GM12891 (cell line): Measurements from ENCODE around the gene CHRNA1.

ENCODE experiments used
- DNase-seq: peaks from one replicate; pipeline ENCODE4 v3.0.0; 2011; ENCODE audit warnings: low spot score; ENCODE audit not compliant: insufficient read length
- FAIRE-seq: peaks from 2 replicates; lab custom pipeline; 2011; peaks lifted over from hg19 to GRCh38; lab: Jason Lieb, UNC
- PAX5 ChIP-seq: IDR thresholded peaks from 2 replicates; pipeline ENCODE4 v1.6.1; 2011; ENCODE audit warnings: low read length, moderate library complexity, mild to moderate bottlenecking; ENCODE audit not compliant: insufficient read depth, severe bottlenecking
- POLR2A ChIP-seq: IDR thresholded peaks from 2 replicates; pipeline ENCODE4 v1.6.1; 2011; ENCODE audit warnings: low read depth, low read length, control low read depth
- POLR2AphosphoS5 ChIP-seq: IDR thresholded peaks from 2 replicates; pipeline ENCODE4 v1.6.1; 2011; ENCODE audit warnings: low read depth, low read length, control low read depth
- POU2F2 ChIP-seq: IDR thresholded peaks from 2 replicates; pipeline ENCODE4 v1.6.1; 2011; ENCODE audit warnings: low read depth, mild to moderate bottlenecking, control low read depth, low read length, moderate library complexity
- SPI1 ChIP-seq: IDR thresholded peaks from 2 replicates; pipeline ENCODE4 v1.6.1; 2011; ENCODE audit warnings: low read depth, low read length, control low read depth
- TAF1 ChIP-seq: IDR thresholded peaks from 2 replicates; pipeline ENCODE4 v1.6.1; 2011; ENCODE audit warnings: low read depth, low read length, control low read depth

Gene CHRNA1

GRCh38 chr2:174745142-174745541 is 19.1 kb downstream of the CHRNA1 start:
- no peak for TF ChIP-seq SPI1
- no peak for TF ChIP-seq TAF1
- TF ChIP-seq POLR2A = no peak
- DNase-seq (no peak), FAIRE-seq (no peak)

GRCh38 chr2:174744111-174744510 is 20.2 kb downstream of the CHRNA1 start:
- DNase-seq = no peak
- FAIRE-seq = no peak
- TF ChIP-seq PAX5 (no peak), POLR2A (no peak), SPI1 (no peak), POU2F2 (no peak), TAF1 (no peak), POLR2AphosphoS5 (no peak)

GRCh38 chr2:174740721-174741120 is 23.6 kb downstream of the CHRNA1 start:
- FAIRE-seq (no peak), DNase-seq (no peak)
- TF ChIP-seq TAF1 = no peak
- no peak for TF ChIP-seq PAX5
- no peak for TF ChIP-seq POLR2AphosphoS5
- TF ChIP-seq SPI1 = no peak
- no peak for TF ChIP-seq POLR2A
- TF ChIP-seq POU2F2 = no peak

- no peak for TF ChIP-seq TAF1
- no peak for TF ChIP-seq POLR2AphosphoS5
- no peak for TF ChIP-seq POU2F2
- TF ChIP-seq POLR2A = no peak
- no peak for TF ChIP-seq PAX5
- TF ChIP-seq SPI1 = no peak
- FAIRE-seq = no peak
- DNase-seq = no peak
Observed at GRCh38 chr2:174738841-174739240, 25.4 kb downstream of the CHRNA1 start.

GRCh38 chr2:174731546-174731945 is 32.7 kb downstream of the CHRNA1 start:
- DNase-seq = no peak
- no peak for TF ChIP-seq POLR2AphosphoS5
- no peak for TF ChIP-seq PAX5
- TF ChIP-seq SPI1 = no peak
- no peak for TF ChIP-seq POU2F2
- no peak for FAIRE-seq

GRCh38 chr2:174730698-174731018 is 33.6 kb downstream of the CHRNA1 start:
- TF ChIP-seq POLR2AphosphoS5 = no peak
- no peak for TF ChIP-seq PAX5
- TF ChIP-seq POLR2A = no peak
- TF ChIP-seq TAF1 = no peak
- no peak for TF ChIP-seq POU2F2
- FAIRE-seq (no peak), DNase-seq (no peak)

GRCh38 chr2:174729797-174730697 is 34.2 kb downstream of the CHRNA1 start:
- TF ChIP-seq POLR2A (no peak), TAF1 (no peak), PAX5 (no peak), SPI1 (no peak), POLR2AphosphoS5 (no peak), POU2F2 (no peak)
- FAIRE-seq (no peak), DNase-seq (no peak)

GRCh38 chr2:174728096-174728495 is 36.2 kb downstream of the CHRNA1 start:
- no peak for TF ChIP-seq POLR2AphosphoS5
- no peak for TF ChIP-seq POLR2A
- TF ChIP-seq PAX5 = no peak
- no peak for TF ChIP-seq SPI1
- TF ChIP-seq POU2F2 = no peak
- TF ChIP-seq TAF1 = no peak
- DNase-seq (no peak), FAIRE-seq (no peak)

- FAIRE-seq = no peak
- DNase-seq = no peak
- TF ChIP-seq POLR2A = no peak
- no peak for TF ChIP-seq SPI1
- TF ChIP-seq PAX5 = no peak
- no peak for TF ChIP-seq POU2F2
- TF ChIP-seq POLR2AphosphoS5 = no peak
- no peak for TF ChIP-seq TAF1
Observed at GRCh38 chr2:174726212-174726611, 38.1 kb downstream of the CHRNA1 start.

GRCh38 chr2:174722942-174723592 is 41.2 kb downstream of the CHRNA1 start:
- DNase-seq (no peak), FAIRE-seq (no peak)
- no peak for TF ChIP-seq POU2F2
- no peak for TF ChIP-seq SPI1
- no peak for TF ChIP-seq POLR2AphosphoS5
- TF ChIP-seq PAX5 = no peak
- TF ChIP-seq TAF1 = no peak
